ENCODE data around the gene RBFA.

DNA sequence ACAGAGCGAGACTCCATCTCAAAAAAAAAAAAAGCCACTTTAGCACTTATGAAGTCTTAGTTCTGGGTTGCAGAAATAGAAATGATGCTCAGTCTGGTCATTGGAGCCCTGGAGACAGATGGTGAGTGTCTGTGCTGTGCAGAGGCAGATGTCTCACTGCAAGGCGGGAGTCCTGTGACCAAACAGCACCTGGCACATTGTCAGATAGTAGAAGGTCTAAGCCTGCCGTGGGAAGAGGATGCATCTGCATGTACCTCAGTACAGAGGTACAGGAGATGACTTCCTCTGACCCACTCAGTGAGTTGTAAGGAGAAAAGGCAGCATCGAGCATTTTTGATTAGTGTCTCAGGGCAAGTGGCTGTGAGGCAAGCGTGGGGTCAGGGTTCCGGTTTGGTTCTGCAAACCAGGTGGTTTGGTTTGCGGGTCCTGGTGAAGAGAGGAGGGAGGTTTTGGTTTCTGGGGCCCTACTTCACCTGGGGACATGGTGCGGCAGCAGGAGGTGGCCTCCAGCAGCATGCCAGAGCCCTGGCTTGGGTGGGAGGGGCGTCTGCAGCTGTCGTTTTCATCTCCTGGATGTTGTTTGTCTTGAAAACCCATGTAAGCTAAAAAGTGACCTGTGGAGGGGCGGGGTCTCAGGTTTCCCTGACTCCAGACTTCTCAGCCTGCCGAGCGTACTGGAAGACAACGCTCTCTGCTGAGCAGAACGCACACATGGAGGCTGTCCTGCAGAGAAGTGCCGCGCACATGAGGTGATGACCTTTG lies 3.8 kb downstream of the RBFA start:
- TF ChIP-seq CTCF (IDR thresholded peaks at IDR 0.05) (no peak), YY1 (IDR thresholded peaks at IDR 0.05; ENCODE audit: low read depth) (no peak), MAX (IDR thresholded peaks at IDR 0.05; ENCODE audit: low read depth) (no peak), POLR2AphosphoS5 (IDR thresholded peaks at IDR 0.05; ENCODE audit: low read depth, low read length) (no peak), EP300 (IDR thresholded peaks at IDR 0.05; ENCODE audit: borderline replicate concordance in 1 of 2, low read depth in 1 of 2, low read length in 1 of 2) (no peak), REST (IDR thresholded peaks at IDR 0.05; ENCODE audit: low read depth, low read length) (no peak), RAD21 (IDR thresholded peaks at IDR 0.05; ENCODE audit: low read length) (no peak), SIN3A (IDR thresholded peaks at IDR 0.05; ENCODE audit: borderline replicate concordance, low read depth, low read length) (no peak), FOXJ3 (CRISPR knock-in tag; IDR thresholded peaks at IDR 0.05) (no peak), JUND (IDR thresholded peaks at IDR 0.05) (no peak), RFX5 (IDR thresholded peaks at IDR 0.05; ENCODE audit: low read length) (no peak), USF2 (IDR thresholded peaks at IDR 0.05; ENCODE audit: borderline replicate concordance, low read depth, low read length) (no peak)
- TF ChIP-seq, protein P1, sequence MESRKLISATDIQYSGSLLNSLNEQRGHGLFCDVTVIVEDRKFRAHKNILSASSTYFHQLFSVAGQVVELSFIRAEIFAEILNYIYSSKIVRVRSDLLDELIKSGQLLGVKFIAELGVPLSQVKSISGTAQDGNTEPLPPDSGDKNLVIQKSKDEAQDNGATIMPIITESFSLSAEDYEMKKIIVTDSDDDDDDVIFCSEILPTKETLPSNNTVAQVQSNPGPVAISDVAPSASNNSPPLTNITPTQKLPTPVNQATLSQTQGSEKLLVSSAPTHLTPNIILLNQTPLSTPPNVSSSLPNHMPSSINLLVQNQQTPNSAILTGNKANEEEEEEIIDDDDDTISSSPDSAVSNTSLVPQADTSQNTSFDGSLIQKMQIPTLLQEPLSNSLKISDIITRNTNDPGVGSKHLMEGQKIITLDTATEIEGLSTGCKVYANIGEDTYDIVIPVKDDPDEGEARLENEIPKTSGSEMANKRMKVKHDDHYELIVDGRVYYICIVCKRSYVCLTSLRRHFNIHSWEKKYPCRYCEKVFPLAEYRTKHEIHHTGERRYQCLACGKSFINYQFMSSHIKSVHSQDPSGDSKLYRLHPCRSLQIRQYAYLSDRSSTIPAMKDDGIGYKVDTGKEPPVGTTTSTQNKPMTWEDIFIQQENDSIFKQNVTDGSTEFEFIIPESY (IDR thresholded peaks at IDR 0.05; ENCODE audit: borderline replicate concordance, low read depth) = no peak
